ENCODE measurements around the gene PPIL3. TPM values are rescaled to one million over a fixed set of nuclear protein-coding genes. Genes with fewer than 3 reads are reported as not detected.

PPIL3 gene
- total RNA-seq, 3 donors from 2014 or later: 16.4 to 42.4 (median 27.0) TPM

- Histone ChIP-seq H3K27me3 (no peaks in the 10 kb centered on the region), H3K36me3 (no peaks in the 10 kb centered on the region), H3K9me3 (no peaks in the 10 kb centered on the region), H3K4me1 (no peaks in the 10 kb centered on the region), H3K4me3 (no peak overlapping the region), H3K27ac (no peak overlapping the region)
- no peak for TF ChIP-seq CTCF (IDR thresholded peaks at IDR 0.05)
- TF ChIP-seq POLR2A (IDR thresholded peaks at IDR 0.05): no peak
- TF ChIP-seq POLR2AphosphoS5 (IDR thresholded peaks at IDR 0.05): no peak
- intact Hi-C loops (cut with DNase I; ENCODE audit: low total_unique reads): no loop called here
- DNase-seq (ENCODE audit: low spot score in 2 of 2): no peak
Measured at GRCh38 chr2:200878289-200878880, 10.5 kb downstream of the PPIL3 start.

GRCh38 chr2:200877443-200877842 is 11.4 kb downstream of the PPIL3 start:
- intact Hi-C loops (cut with DNase I; ENCODE audit: low total_unique reads): no loop called here
- Histone ChIP-seq H3K36me3 (no peaks in the 10 kb centered on the region), H3K27ac (no peak overlapping the region), H3K4me1 (no peaks in the 10 kb centered on the region), H3K4me3 (no peak overlapping the region), H3K9me3 (no peaks in the 10 kb centered on the region), H3K27me3 (no peaks in the 10 kb centered on the region)
- no peak for DNase-seq (ENCODE audit: low spot score in 2 of 2)
- no peak for TF ChIP-seq CTCF (IDR thresholded peaks at IDR 0.05)
- no peak for TF ChIP-seq POLR2AphosphoS5 (IDR thresholded peaks at IDR 0.05)
- no peak for TF ChIP-seq POLR2A (IDR thresholded peaks at IDR 0.05)

GRCh38 chr2:200873560-200873959 is 15.3 kb downstream of the PPIL3 start:
- no peak overlapping the region for H3K27ac ChIP-seq
- no peak overlapping the region for H3K4me3 ChIP-seq
- no peaks in the 10 kb centered on the region for H3K36me3 ChIP-seq
- no peak for DNase-seq (ENCODE audit: low spot score in 2 of 2)
- H3K4me1 ChIP-seq: no peaks in the 10 kb centered on the region
- no peaks in the 10 kb centered on the region for H3K9me3 ChIP-seq
- intact Hi-C loops (cut with DNase I; ENCODE audit: low total_unique reads): no loop called here
- TF ChIP-seq CTCF (IDR thresholded peaks at IDR 0.05) (no peak), POLR2A (IDR thresholded peaks at IDR 0.05) (no peak), POLR2AphosphoS5 (IDR thresholded peaks at IDR 0.05) (no peak)
- no peaks in the 10 kb centered on the region for H3K27me3 ChIP-seq

- no peaks in the 10 kb centered on the region for H3K36me3 ChIP-seq
- no peak overlapping the region for H3K4me3 ChIP-seq
- H3K27ac ChIP-seq: no peak overlapping the region
- intact Hi-C loops (cut with DNase I; ENCODE audit: low total_unique reads): no loop called here
- H3K9me3 ChIP-seq: no peaks in the 10 kb centered on the region
- DNase-seq (ENCODE audit: low spot score in 2 of 2): no peak
- TF ChIP-seq POLR2AphosphoS5 (IDR thresholded peaks at IDR 0.05) (no peak), CTCF (IDR thresholded peaks at IDR 0.05) (no peak), POLR2A (IDR thresholded peaks at IDR 0.05) (no peak)
- no peaks in the 10 kb centered on the region for H3K4me1 ChIP-seq
- no peaks in the 10 kb centered on the region for H3K27me3 ChIP-seq
Measured at GRCh38 chr2:200871151-200871550, 17.7 kb downstream of the PPIL3 start.

- no peak for TF ChIP-seq POLR2AphosphoS5 (IDR thresholded peaks at IDR 0.05)
- no peak for TF ChIP-seq POLR2A (IDR thresholded peaks at IDR 0.05)
- no peak for TF ChIP-seq CTCF (IDR thresholded peaks at IDR 0.05)
- no peak overlapping the region for H3K27ac ChIP-seq
- DNase-seq (ENCODE audit: low spot score in 2 of 2): no peak
- H3K9me3 ChIP-seq: no peaks in the 10 kb centered on the region
- H3K4me3 ChIP-seq: no peak overlapping the region
- H3K36me3 ChIP-seq: no peaks in the 10 kb centered on the region
- peaks cover 0 to 3% of the 10 kb centered on the region in 2 donors for H3K4me1 ChIP-seq
- H3K27me3 ChIP-seq: no peaks in the 10 kb centered on the region
- intact Hi-C loops (cut with DNase I; ENCODE audit: low total_unique reads): loop anchor here (10.0 kb wide), 1 partner anchor 54 kb away; the partner anchor contains the start of gene BZW1
Measured at GRCh38 chr2:200869014-200869413, 19.9 kb downstream of the PPIL3 start.

Measured in breast epithelium (tissue), 4 donors.